ENCODE measurements around the gene EVL. TPM values are rescaled to one million over a fixed set of nuclear protein-coding genes. Genes with fewer than 3 reads are reported as not detected.

The EVL gene, protein sequence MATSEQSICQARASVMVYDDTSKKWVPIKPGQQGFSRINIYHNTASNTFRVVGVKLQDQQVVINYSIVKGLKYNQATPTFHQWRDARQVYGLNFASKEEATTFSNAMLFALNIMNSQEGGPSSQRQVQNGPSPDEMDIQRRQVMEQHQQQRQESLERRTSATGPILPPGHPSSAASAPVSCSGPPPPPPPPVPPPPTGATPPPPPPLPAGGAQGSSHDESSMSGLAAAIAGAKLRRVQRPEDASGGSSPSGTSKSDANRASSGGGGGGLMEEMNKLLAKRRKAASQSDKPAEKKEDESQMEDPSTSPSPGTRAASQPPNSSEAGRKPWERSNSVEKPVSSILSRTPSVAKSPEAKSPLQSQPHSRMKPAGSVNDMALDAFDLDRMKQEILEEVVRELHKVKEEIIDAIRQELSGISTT
- total RNA-seq, result 1,000 to 10,000 TPM; 1,049 to 1,157 (median 1,125) TPM
- total RNA-seq (2013), result 773 TPM
- 71.5 to 1,380 (median 726) reads per million in 29 experiments for total RNA-seq

DNA sequence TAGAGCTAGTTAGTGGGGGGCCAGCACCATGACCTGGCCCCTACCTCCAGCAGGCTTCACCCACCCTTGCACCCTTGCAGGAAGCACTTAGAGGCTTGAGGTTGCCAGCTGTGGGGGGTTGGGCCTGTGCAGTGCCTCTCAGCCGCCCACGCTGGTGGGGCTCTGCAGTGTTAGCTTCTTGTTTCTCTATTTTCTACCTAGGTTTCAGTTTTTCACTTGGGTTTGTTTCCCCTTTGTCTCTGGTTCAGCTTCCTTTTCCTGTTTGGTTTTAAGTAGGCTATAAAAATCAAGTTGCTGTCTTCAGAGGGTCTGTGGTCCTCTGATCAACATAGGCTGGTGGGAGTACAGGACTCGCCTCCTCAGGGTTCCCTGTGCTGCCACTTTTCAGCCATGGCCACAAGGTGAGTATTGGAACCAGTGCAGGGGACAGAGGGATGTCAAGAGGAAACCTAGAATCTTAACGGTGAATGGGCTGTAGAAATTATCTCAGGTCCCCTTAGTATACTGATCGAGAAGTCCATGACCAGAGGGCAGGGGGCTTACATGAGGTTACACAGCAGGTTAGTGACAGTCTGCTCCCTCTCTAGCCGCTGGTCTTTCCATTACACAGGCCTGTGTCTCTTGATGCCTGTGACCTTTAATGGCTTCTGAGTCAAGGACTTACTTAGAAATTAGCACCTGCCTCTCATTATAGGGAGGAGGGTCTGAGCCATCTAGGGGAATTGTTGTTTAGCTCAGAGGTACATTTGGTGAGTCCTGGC, at the start of gene EVL:
TSS of gene EVL (plus strand) at position 312 of the 761 bp plus-strand sequence. CDS start at position 391, 79 bp downstream.
- POLR2A ChIA-PET, result interaction anchor here (0.5 to 3.0 kb wide), 15 partner anchors 10 to 1761 kb away, joined by 3 to 27 read pairs (median 3); no protein-coding TSS in a partner anchor
- no peaks in the 10 kb centered on the region for H3K27me3 ChIP-seq (replicated peaks in 1 of 2; ENCODE audit: control insufficient read depth in 2 of 2, extremely low read depth in 1 of 2, insufficient read depth in 2 of 2, low read length in 1 of 2)
- peak within 1 kb of the TSS; percentile 89 to 98 for H3K4me3 ChIP-seq (ENCODE audit: control insufficient read depth in 1 of 2, extremely low read depth in 1 of 2, low read length in 1 of 2)
- ATAC-seq (replicated peaks in 1 of 4), result peak; percentile 50 to 60 (median 59)
- CTCF ChIA-PET, result interaction anchor here (0.5 to 9.6 kb wide), 15 partner anchors 9 to 787 kb away, joined by 3 to 143 read pairs (median 4); no protein-coding TSS in a partner anchor
- H3K4me1 Mint-ChIP-seq, result peaks cover 70 to 77% (median 73%) of the 10 kb centered on the region in 3 donors
- peaks cover 0 to 24% of the 10 kb centered on the region in 2 donors for H3K36me3 ChIP-seq (ENCODE audit: control insufficient read depth in 2 of 2, extremely low read depth in 1 of 2, insufficient read depth in 1 of 2, low read length in 1 of 2)
- peak within 1 kb of the TSS; percentile 98 to 100 for H3K27ac Mint-ChIP-seq
- H3K9me3 Mint-ChIP-seq, result no peaks in the 10 kb centered on the region
- H3K9me3 ChIP-seq, result no peaks in the 10 kb centered on the region
- H3K4me1 ChIP-seq (ENCODE audit: control insufficient read depth in 1 of 2, extremely low read depth in 1 of 2, insufficient read depth in 2 of 2, low read length in 2 of 2), result peaks cover 52 to 68% of the 10 kb centered on the region in 2 experiments
- 6% methylated on average over 3 of the region's 6 CpGs for WGBS (ENCODE audit: insufficient coverage)
- peak; percentile 64 to 88 (median 80) for DNase-seq
- peak within 1 kb of the TSS; percentile 87 to 96 (median 90) for H3K4me3 Mint-ChIP-seq
- no peaks in the 10 kb centered on the region for H3K27me3 Mint-ChIP-seq
- peaks cover 22% of the 10 kb centered on the region for H3K36me3 Mint-ChIP-seq
- H3K27ac ChIP-seq (ENCODE audit: low read length), result peak within 1 kb of the TSS; percentile 90

DNA sequence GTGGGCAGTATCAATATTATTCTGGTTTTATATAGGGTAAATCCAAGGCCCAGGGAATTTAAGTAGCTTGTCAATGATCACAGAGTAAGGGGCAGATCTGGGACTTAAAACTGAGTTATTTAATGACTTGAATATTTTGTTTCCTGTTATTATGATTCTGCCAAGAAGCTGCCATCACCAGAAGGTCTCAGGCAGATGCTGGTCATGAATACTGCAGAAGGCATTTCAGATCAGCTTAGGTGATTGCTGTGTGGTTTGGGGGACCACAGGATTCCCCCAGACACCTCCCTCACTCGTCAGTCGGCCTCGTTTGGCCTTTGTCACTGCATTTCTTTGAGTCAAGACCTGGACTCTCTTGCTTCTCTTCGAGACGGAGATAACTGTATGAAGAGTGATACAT, 47.7 kb upstream of the EVL start:
- no peaks in the 10 kb centered on the region for H3K9me3 ChIP-seq
- ChIA-PET CTCF (interaction anchor here in 1 of 2 donors (0.6 kb wide), 1 partner anchor 21 kb away, joined by 3 read pairs; no protein-coding TSS in a partner anchor), POLR2A (interaction anchor here (0.6 kb wide), 2 partner anchors 16 to 24 kb away, joined by 8 to 33 read pairs; no protein-coding TSS in a partner anchor)
- H3K4me1 ChIP-seq (ENCODE audit: control insufficient read depth in 1 of 2, extremely low read depth in 1 of 2, insufficient read depth in 2 of 2, low read length in 2 of 2), result peaks cover 0 to 1% of the 10 kb centered on the region in 2 experiments
- Mint-ChIP-seq H3K36me3 (no peaks in the 10 kb centered on the region), H3K27me3 (no peaks in the 10 kb centered on the region), H3K9me3 (no peaks in the 10 kb centered on the region), H3K27ac (no peak overlapping the region), H3K4me1 (peaks cover 0 to 4% (median 3%) of the 10 kb centered on the region in 3 donors), H3K4me3 (no peak overlapping the region)
- no peak overlapping the region for H3K27ac ChIP-seq (ENCODE audit: low read length)
- WGBS (ENCODE audit: insufficient coverage), result 100% methylated on average over 1 of the region's 5 CpGs
- H3K27me3 ChIP-seq (replicated peaks in 1 of 2; ENCODE audit: control insufficient read depth in 2 of 2, extremely low read depth in 1 of 2, insufficient read depth in 2 of 2, low read length in 1 of 2), result no peaks in the 10 kb centered on the region
- no peak for ATAC-seq (replicated peaks in 1 of 4)
- no peak overlapping the region for H3K4me3 ChIP-seq (ENCODE audit: control insufficient read depth in 1 of 2, extremely low read depth in 1 of 2, low read length in 1 of 2)
- no peak for DNase-seq
- no peaks in the 10 kb centered on the region for H3K36me3 ChIP-seq (ENCODE audit: control insufficient read depth in 2 of 2, extremely low read depth in 1 of 2, insufficient read depth in 1 of 2, low read length in 1 of 2)

DNA sequence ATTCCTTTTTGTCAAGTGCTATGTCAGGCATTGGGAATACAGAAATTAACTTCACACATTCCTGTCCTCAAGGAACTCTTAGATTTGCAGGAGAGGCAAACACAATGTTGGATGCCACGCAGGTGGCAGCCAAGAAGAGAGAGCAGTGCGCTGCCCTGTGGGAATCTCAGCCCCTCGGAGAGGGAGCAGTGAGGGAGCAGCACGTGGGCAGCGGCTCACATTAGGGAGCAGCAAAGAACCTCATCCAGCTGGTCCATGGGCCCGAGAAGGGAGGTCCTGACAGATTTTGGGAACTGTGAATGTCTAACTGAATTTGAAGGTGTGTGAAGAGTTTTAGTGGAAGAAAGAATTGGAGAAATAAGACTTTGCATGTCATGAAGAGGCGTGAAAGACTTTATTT, 47.2 kb upstream of the EVL start:
- Mint-ChIP-seq H3K27ac (no peak overlapping the region), H3K4me3 (no peak overlapping the region), H3K4me1 (no peaks in the 10 kb centered on the region), H3K36me3 (no peaks in the 10 kb centered on the region), H3K27me3 (no peaks in the 10 kb centered on the region), H3K9me3 (no peaks in the 10 kb centered on the region)
- POLR2A ChIA-PET, result no interaction called here
- CTCF ChIA-PET, result no interaction called here
- Histone ChIP-seq H3K4me3 (ENCODE audit: control insufficient read depth in 1 of 2, extremely low read depth in 1 of 2, low read length in 1 of 2) (no peak overlapping the region), H3K9me3 (no peaks in the 10 kb centered on the region), H3K27ac (ENCODE audit: low read length) (no peak overlapping the region), H3K36me3 (ENCODE audit: control insufficient read depth in 2 of 2, extremely low read depth in 1 of 2, insufficient read depth in 1 of 2, low read length in 1 of 2) (no peaks in the 10 kb centered on the region), H3K4me1 (ENCODE audit: control insufficient read depth in 1 of 2, extremely low read depth in 1 of 2, insufficient read depth in 2 of 2, low read length in 2 of 2) (no peaks in the 10 kb centered on the region), H3K27me3 (replicated peaks in 1 of 2; ENCODE audit: control insufficient read depth in 2 of 2, extremely low read depth in 1 of 2, insufficient read depth in 2 of 2, low read length in 1 of 2) (no peaks in the 10 kb centered on the region)
- WGBS (ENCODE audit: insufficient coverage), result 93% methylated on average over 6 of the region's 7 CpGs
- no peak for DNase-seq
- no peak for ATAC-seq (replicated peaks in 1 of 4)

DNA sequence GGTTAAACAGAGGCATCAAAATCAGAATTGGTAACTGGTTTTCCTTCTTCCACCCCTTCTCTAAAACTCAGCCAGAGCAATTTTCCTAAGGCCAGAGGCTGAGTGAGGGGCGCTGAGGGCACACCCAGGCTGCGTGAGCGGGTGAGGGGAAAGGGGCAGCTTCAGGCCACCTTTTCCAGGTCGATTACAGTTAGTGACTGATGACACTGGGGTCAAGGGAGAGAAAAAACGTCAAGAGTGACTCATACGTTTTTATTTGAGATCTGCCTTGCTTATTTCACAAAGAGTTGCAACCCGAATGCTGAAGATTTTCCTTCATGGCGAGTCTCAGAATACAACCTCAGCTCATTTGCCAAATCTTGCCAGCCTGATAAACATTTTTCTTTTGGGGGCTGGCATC, 46.7 kb upstream of the EVL start:
- Mint-ChIP-seq H3K9me3 (no peaks in the 10 kb centered on the region), H3K36me3 (no peaks in the 10 kb centered on the region), H3K4me1 (no peaks in the 10 kb centered on the region), H3K27me3 (no peaks in the 10 kb centered on the region), H3K27ac (no peak overlapping the region), H3K4me3 (no peak overlapping the region)
- Histone ChIP-seq H3K36me3 (ENCODE audit: control insufficient read depth in 2 of 2, extremely low read depth in 1 of 2, insufficient read depth in 1 of 2, low read length in 1 of 2) (no peaks in the 10 kb centered on the region), H3K9me3 (no peaks in the 10 kb centered on the region), H3K27ac (ENCODE audit: low read length) (no peak overlapping the region), H3K4me1 (ENCODE audit: control insufficient read depth in 1 of 2, extremely low read depth in 1 of 2, insufficient read depth in 2 of 2, low read length in 2 of 2) (no peaks in the 10 kb centered on the region), H3K4me3 (ENCODE audit: control insufficient read depth in 1 of 2, extremely low read depth in 1 of 2, low read length in 1 of 2) (no peak overlapping the region), H3K27me3 (replicated peaks in 1 of 2; ENCODE audit: control insufficient read depth in 2 of 2, extremely low read depth in 1 of 2, insufficient read depth in 2 of 2, low read length in 1 of 2) (no peaks in the 10 kb centered on the region)
- ChIA-PET CTCF (no interaction called here), POLR2A (no interaction called here)
- ATAC-seq (replicated peaks in 1 of 4), result no peak
- 76% methylated on average over 6 of the region's 8 CpGs for WGBS (ENCODE audit: insufficient coverage)
- no peak for DNase-seq

DNA sequence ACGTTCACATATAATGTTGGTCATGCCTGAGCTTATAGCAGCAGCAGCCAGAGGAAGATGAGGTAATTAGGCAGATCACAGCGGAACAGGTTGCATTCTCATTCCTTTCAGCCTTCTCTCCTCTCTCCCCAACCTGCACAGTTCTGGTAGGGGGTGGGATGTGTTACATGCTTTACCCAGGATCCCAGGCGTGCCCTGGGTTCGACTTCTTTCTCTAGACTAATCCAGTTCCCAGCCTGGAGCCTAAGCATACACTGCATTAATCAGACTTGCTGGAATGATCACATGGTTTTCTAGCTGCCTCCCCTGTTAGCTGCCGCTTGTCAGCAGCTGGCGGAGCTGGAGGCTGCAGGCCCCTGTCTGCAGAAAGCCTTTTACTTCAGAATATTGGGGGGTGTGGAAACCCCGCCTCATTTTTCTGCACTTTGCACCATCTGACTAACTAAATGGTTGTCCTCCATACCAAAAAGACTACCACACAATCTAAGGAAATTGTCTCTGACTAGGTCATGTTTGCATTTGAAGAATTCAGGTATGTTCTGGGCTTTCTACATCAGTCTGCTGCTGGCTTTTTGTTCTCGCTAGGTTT, 46.0 kb upstream of the EVL start:
- no peaks in the 10 kb centered on the region for H3K4me1 ChIP-seq (ENCODE audit: control insufficient read depth in 1 of 2, extremely low read depth in 1 of 2, insufficient read depth in 2 of 2, low read length in 2 of 2)
- Mint-ChIP-seq H3K4me1 (no peaks in the 10 kb centered on the region), H3K9me3 (no peaks in the 10 kb centered on the region), H3K27ac (no peak overlapping the region), H3K27me3 (no peaks in the 10 kb centered on the region), H3K36me3 (no peaks in the 10 kb centered on the region), H3K4me3 (no peak overlapping the region)
- H3K36me3 ChIP-seq (ENCODE audit: control insufficient read depth in 2 of 2, extremely low read depth in 1 of 2, insufficient read depth in 1 of 2, low read length in 1 of 2), result no peaks in the 10 kb centered on the region
- ChIA-PET POLR2A (no interaction called here), CTCF (no interaction called here)
- H3K9me3 ChIP-seq, result no peaks in the 10 kb centered on the region
- DNase-seq, result no peak
- WGBS (ENCODE audit: insufficient coverage), result 86% methylated on average over 1 of the region's 8 CpGs
- no peak for ATAC-seq (replicated peaks in 1 of 4)
- no peaks in the 10 kb centered on the region for H3K27me3 ChIP-seq (replicated peaks in 1 of 2; ENCODE audit: control insufficient read depth in 2 of 2, extremely low read depth in 1 of 2, insufficient read depth in 2 of 2, low read length in 1 of 2)
- H3K4me3 ChIP-seq (ENCODE audit: control insufficient read depth in 1 of 2, extremely low read depth in 1 of 2, low read length in 1 of 2), result no peak overlapping the region
- no peak overlapping the region for H3K27ac ChIP-seq (ENCODE audit: low read length)

DNA sequence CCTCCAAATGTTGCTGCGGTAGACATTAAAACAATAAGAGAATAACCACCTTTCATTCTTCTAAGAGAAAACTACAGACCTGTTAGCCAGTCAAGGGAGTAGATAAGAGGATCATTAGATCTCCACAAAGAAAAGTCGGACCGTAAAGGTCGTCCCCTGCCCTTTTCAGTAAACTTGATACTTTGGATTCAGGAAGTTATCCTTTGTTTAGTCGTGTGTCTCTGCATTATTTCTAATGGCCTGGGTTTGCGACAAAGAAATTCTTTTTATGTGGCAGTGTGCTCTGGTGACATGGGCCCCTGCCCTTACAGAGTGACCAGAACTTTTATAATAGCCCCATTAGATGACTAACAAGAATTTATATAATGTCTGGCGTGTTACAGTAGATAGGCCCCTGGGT, 44.6 kb upstream of the EVL start:
- Histone ChIP-seq H3K4me3 (ENCODE audit: control insufficient read depth in 1 of 2, extremely low read depth in 1 of 2, low read length in 1 of 2) (no peak overlapping the region), H3K4me1 (ENCODE audit: control insufficient read depth in 1 of 2, extremely low read depth in 1 of 2, insufficient read depth in 2 of 2, low read length in 2 of 2) (peaks cover 4 to 6% of the 10 kb centered on the region in 2 experiments), H3K9me3 (no peaks in the 10 kb centered on the region), H3K27me3 (replicated peaks in 1 of 2; ENCODE audit: control insufficient read depth in 2 of 2, extremely low read depth in 1 of 2, insufficient read depth in 2 of 2, low read length in 1 of 2) (no peaks in the 10 kb centered on the region), H3K27ac (ENCODE audit: low read length) (no peak overlapping the region), H3K36me3 (ENCODE audit: control insufficient read depth in 2 of 2, extremely low read depth in 1 of 2, insufficient read depth in 1 of 2, low read length in 1 of 2) (no peaks in the 10 kb centered on the region)
- Mint-ChIP-seq H3K27ac (no peak overlapping the region), H3K27me3 (no peaks in the 10 kb centered on the region), H3K36me3 (no peaks in the 10 kb centered on the region), H3K4me1 (peaks cover 6 to 10% (median 8%) of the 10 kb centered on the region in 3 donors), H3K4me3 (no peak overlapping the region), H3K9me3 (no peaks in the 10 kb centered on the region)
- ATAC-seq (replicated peaks in 1 of 4) (no peak), DNase-seq (no peak)
- ChIA-PET POLR2A (no interaction called here), CTCF (no interaction called here)
- 60% methylated on average over 1 of the region's 7 CpGs for WGBS (ENCODE audit: insufficient coverage)

All from T-cell (primary cell).